Adrenal gland (tissue), 12 donors: ENCODE results near the gene PARD3B. TPM values are rescaled to one million over a fixed set of nuclear protein-coding genes. Genes with fewer than 3 reads are reported as not detected.

ENCODE experiments used
- DNase-seq, 7 donors: peaks; one replicate each; pipeline ENCODE4 v3.0.0-alpha.2; 2019 to 2020
- H3K27ac ChIP-seq, 5 donors: fragments of 200-600 bp; sonication (generic) in 4 of 5; 1 replicate in 3 of 5; 2 replicates in 2 of 5; pipeline versions ENCODE4 v1.5.1 to v1.8.0; 2016 to 2020; ENCODE audit warnings: mild to moderate bottlenecking in 1 of 5
- H3K27me3 ChIP-seq: fragments of 200-600 bp; 2 replicates; pipeline ENCODE4 v1.8.0; 2021
- H3K36me3 ChIP-seq, 2 donors: fragments of 200-600 bp; replicated peaks in 1 of 2; 1 replicate in 1 of 2; 2 replicates in 1 of 2; pipeline versions ENCODE4 v1.5.1 to v1.8.0; 2018 to 2022
- H3K4me1 ChIP-seq, 2 donors: fragments of 200-600 bp; replicated peaks in 1 of 2; 1 replicate in 1 of 2; 2 replicates in 1 of 2; pipeline versions ENCODE4 v1.5.1 to v1.8.0; 2018 to 2021
- H3K4me3 ChIP-seq, 4 donors: fragments of 200-600 bp; sonication (generic) in 3 of 4; one replicate each; pipeline ENCODE4 v1.5.1; 2016 to 2018
- H3K9me3 ChIP-seq, 3 donors: fragments of 200-600 bp; sonication (generic) in 1 of 3; replicated peaks in 1 of 3; 1 replicate in 2 of 3; 2 replicates in 1 of 3; pipeline versions ENCODE4 v1.5.1 to v1.8.0; 2016 to 2021
- CTCF ChIP-seq, 6 experiments: fragments of 450-650 bp in 4 of 6; fragments of 200-600 bp in 2 of 6; sonication (generic) in 1 of 6; IDR thresholded peaks; 1 replicate in 5 of 6; 2 replicates in 1 of 6; pipeline versions ENCODE4 v1.5.1 to v1.8.0; 2016 to 2021; ENCODE audit warnings: antibody characterized with exemption in 6 of 6, mild to moderate bottlenecking in 2 of 6, moderate library complexity in 1 of 6
- POLR2A ChIP-seq, 2 donors: fragments of 450-650 bp; IDR thresholded peaks; one replicate each; pipeline ENCODE4 v1.6.1; 2017; ENCODE audit warnings: antibody characterized with exemption in 2 of 2, mild to moderate bottlenecking in 2 of 2, moderate library complexity in 1 of 2
- WGBS, 4 donors: extraction: QIAGEN DNeasy Blood & Tissue Kit in 2 of 4; methylation state at CpG; one replicate each; pipeline versions ENCODE4 v1.1.5 to v1.1.7; 2013 to 2017; 5-methylcytosine and 5-hydroxymethylcytosine counted together
- intact Hi-C, 2 donors: fragments of 100-400 bp; cut with DNase I; formaldehyde crosslinking; loops; one replicate each; pipeline versions ENCODE4 v1.14.1 to v1.15.0; 2022 to 2023
- polyA plus RNA-seq, 3 donors: library from polyadenylated mRNA; stranded (reverse); fragments of 200-250 nt in 2 of 3; fragments of 350-450 nt in 1 of 3; fragmentation: Illumina TruSeq in 1 of 3; extraction: RNeasy Lipid Tissue Mini Kit (QIAGEN cat#74804) in 1 of 3; gene quantifications; one replicate each; pipeline ENCODE4 v1.2.3, GENCODE V29; 2013 to 2014
- total RNA-seq, 9 donors: library from RNA; depleted of rRNA in 4 of 9; stranded (reverse); fragments of >200 nt in 4 of 9; fragments of 120-200 nt in 1 of 9; fragmentation: NEBNext Ultra II Directional in 1 of 9; extraction: Animal tissue kit (Norgen Biotek cat#: 25700) in 1 of 9; gene quantifications; one replicate each; pipeline versions ENCODE4 v1.1.0 to v1.2.4, GENCODE V29; 2013 to 2023
- donor health status: healthy with polysubstance abuse.
- donor health status: Bipolar disorder and iron deficiency.
- donor health status: DM: yes; HTN: yes; CAD: no.
- donor health status: DM: no; HTN: no; CAD: no.
- donor health status: DM: no; HTN: no; CAD: no.
- donor health status: DM: yes; HTN: yes; CAD: no.

The PARD3B gene
- total and polyA plus RNA-seq, 12 donors, result 1.9 to 20.4 (median 9.5) TPM

- Histone ChIP-seq H3K9me3 (no peaks in the 10 kb centered on the region), H3K27ac (no peak overlapping the region), H3K4me1 (no peaks in the 10 kb centered on the region), H3K4me3 (no peak overlapping the region), H3K27me3 (no peaks in the 10 kb centered on the region), H3K36me3 (no peaks in the 10 kb centered on the region)
- 96 to 99% (median 97%) methylated on average over 4 of the region's 4 CpGs for WGBS, 4 donors
- no peak for TF ChIP-seq CTCF (IDR thresholded peaks at IDR 0.05)
- TF ChIP-seq POLR2A (IDR thresholded peaks at IDR 0.05), result no peak
- intact Hi-C loops, result no loop called here
- no peak for DNase-seq
These were observed 751.7 kb downstream of the PARD3B start for GRCh38 chr2:205296959-205297358.

GRCh38 chr2:205297368-205297767 lies 752.1 kb downstream of the PARD3B start:
- H3K27me3 ChIP-seq, result no peaks in the 10 kb centered on the region
- no peak for TF ChIP-seq CTCF (IDR thresholded peaks at IDR 0.05)
- TF ChIP-seq POLR2A (IDR thresholded peaks at IDR 0.05), result no peak
- intact Hi-C loops, result no loop called here

GRCh38 chr2:205297846-205298245 lies 752.6 kb downstream of the PARD3B start:
- 66 to 74% (median 67%) methylated on average over 4 of the region's 4 CpGs for WGBS, 4 donors
- no peak overlapping the region for H3K4me3 ChIP-seq
- H3K36me3 ChIP-seq, result no peaks in the 10 kb centered on the region
- H3K27ac ChIP-seq, result no peak overlapping the region
- intact Hi-C loops, result no loop called here
- H3K27me3 ChIP-seq, result no peaks in the 10 kb centered on the region
- DNase-seq, result no peak
- no peaks in the 10 kb centered on the region for H3K4me1 ChIP-seq
- TF ChIP-seq POLR2A (IDR thresholded peaks at IDR 0.05) (no peak), CTCF (IDR thresholded peaks at IDR 0.05) (no peak)
- no peaks in the 10 kb centered on the region for H3K9me3 ChIP-seq

More at GRCh38 chr2:205297368-205297767, 752.1 kb downstream of the PARD3B start:
- no peaks in the 10 kb centered on the region for H3K36me3 ChIP-seq
- no peak for DNase-seq
- H3K9me3 ChIP-seq, result no peaks in the 10 kb centered on the region
- H3K4me1 ChIP-seq, result no peaks in the 10 kb centered on the region
- H3K4me3 ChIP-seq, result no peak overlapping the region
- no peak overlapping the region for H3K27ac ChIP-seq

- peaks cover 0 to 5% of the 10 kb centered on the region in 2 donors for H3K4me1 ChIP-seq
- no peak overlapping the region for H3K4me3 ChIP-seq
- no peaks in the 10 kb centered on the region for H3K9me3 ChIP-seq
- H3K36me3 ChIP-seq, result no peaks in the 10 kb centered on the region
- TF ChIP-seq CTCF (IDR thresholded peaks at IDR 0.05) (no peak), POLR2A (IDR thresholded peaks at IDR 0.05) (no peak)
- no peak for DNase-seq
- no peaks in the 10 kb centered on the region for H3K27me3 ChIP-seq
- no peak overlapping the region for H3K27ac ChIP-seq
- intact Hi-C loops, result no loop called here
- 71 to 87% (median 73%) methylated on average over 5 of the region's 5 CpGs for WGBS, 4 donors
These were observed 765.9 kb downstream of the PARD3B start for GRCh38 chr2:205311201-205311600.
